Cardiac muscle cell (in vitro differentiated cells and primary cell): Measurements from ENCODE around the gene CBARP. TPM values are rescaled to one million over a fixed set of nuclear protein-coding genes. Genes with fewer than 3 reads are reported as not detected.
"Not testable (repeated sequence)": the region's sequence is repeated elsewhere in the genome, so short reads cannot be mapped to it uniquely, and the experiment has no call there.

Experiments used
- DNase-seq, 2 donors: peaks; one replicate each; pipeline versions ENCODE4 v3.0.0 to v3.0.0-alpha.2; 2010 to 2017; ENCODE audit warnings: low read depth in 1 of 2, low spot score in 1 of 2
- H3K27ac ChIP-seq: fragments of 200-600 bp; sonication (generic); 2 replicates; pipeline ENCODE4 v1.5.1; 2016
- H3K27me3 ChIP-seq: fragments of 200-600 bp; sonication (generic); 2 replicates; pipeline ENCODE4 v1.6.0; 2016; ENCODE audit warnings: control low read depth
- H3K36me3 ChIP-seq: fragments of 200-600 bp; sonication (generic); 2 replicates; pipeline ENCODE4 v1.5.1; 2016; ENCODE audit warnings: control low read depth
- H3K4me1 ChIP-seq: fragments of 200-600 bp; sonication (generic); 2 replicates; pipeline ENCODE4 v1.8.1; 2017; ENCODE audit warnings: low read depth, mild to moderate bottlenecking, mixed run types
- H3K4me3 ChIP-seq: fragments of 200-600 bp; sonication (generic); 2 replicates; pipeline ENCODE4 v1.5.1; 2016; ENCODE audit warnings: mild to moderate bottlenecking
- H3K9me3 ChIP-seq: fragments of 200-600 bp; sonication (generic); 2 replicates; pipeline ENCODE4 v1.5.1; 2017; ENCODE audit warnings: low read depth, mild to moderate bottlenecking, control low read depth
- CTCF ChIP-seq: IDR thresholded peaks from 2 replicates; pipeline ENCODE4 v1.5.1; 2012; ENCODE audit warnings: low read depth, mild to moderate bottlenecking, low read length
- polyA plus RNA-seq: library from polyadenylated mRNA; unstranded; fragments of >200 nt; fragmentation: Nextera tagmentation; extraction: Ambion mirVana; gene quantifications from 2 replicates; pipeline ENCODE4 v1.2.1, GENCODE V29; 2016
- total RNA-seq: library from RNA; depleted of rRNA; stranded (reverse); fragments of >200 nt; gene quantifications from 2 replicates; pipeline ENCODE4 v1.2.3, GENCODE V29; 2016

The CBARP gene
- total and polyA plus RNA-seq, 2 experiments from 2014 or later, result 22.1 to 29.1 TPM

- TF ChIP-seq CTCF, result no peak
- Histone ChIP-seq H3K4me3 (no peak overlapping the region), H3K4me1 (peaks cover 40% of the 10 kb centered on the region), H3K27ac (no peak overlapping the region), H3K27me3 (no peaks in the 10 kb centered on the region), H3K9me3 (no peaks in the 10 kb centered on the region), H3K36me3 (no peaks in the 10 kb centered on the region)
- peak in 1 of 2 donors; percentile 25 for DNase-seq
Observed at GRCh38 chr19:1211494-1212234, 26.1 kb downstream of the CBARP start.

GRCh38 chr19:1210227-1210538 is 27.6 kb downstream of the CBARP start:
- H3K9me3 ChIP-seq, result no peaks in the 10 kb centered on the region
- peak overlapping the region; percentile 26 for H3K27ac ChIP-seq
- no peak for TF ChIP-seq CTCF
- no peaks in the 10 kb centered on the region for H3K27me3 ChIP-seq
- H3K36me3 ChIP-seq, result no peaks in the 10 kb centered on the region
- DNase-seq, result no peak
- H3K4me1 ChIP-seq, result peaks cover 37% of the 10 kb centered on the region
- no peak overlapping the region for H3K4me3 ChIP-seq

- not testable (repeated sequence) for DNase-seq, H3K27me3 ChIP-seq, H3K9me3 ChIP-seq, H3K4me3 ChIP-seq, H3K36me3 ChIP-seq
- Histone ChIP-seq H3K4me1 (peaks cover 23% of the 10 kb centered on the region), H3K27ac (peak overlapping the region; percentile 87)
Observed at GRCh38 chr19:1208830-1209229, 29.0 kb downstream of the CBARP start.

- peaks cover 17% of the 10 kb centered on the region for H3K4me1 ChIP-seq
- peak in 1 of 2 donors; percentile 24 for DNase-seq
- no peaks in the 10 kb centered on the region for H3K36me3 ChIP-seq
- H3K9me3 ChIP-seq, result no peaks in the 10 kb centered on the region
- peak overlapping the region; percentile 88 for H3K4me3 ChIP-seq
- H3K27me3 ChIP-seq, result no peaks in the 10 kb centered on the region
- no peak for TF ChIP-seq CTCF
- H3K27ac ChIP-seq, result peak overlapping the region; percentile 87
Observed at GRCh38 chr19:1206864-1207450, 30.8 kb downstream of the CBARP start.

- no peaks in the 10 kb centered on the region for H3K27me3 ChIP-seq
- H3K36me3 ChIP-seq, result no peaks in the 10 kb centered on the region
- peak overlapping the region; percentile 87 for H3K27ac ChIP-seq
- no peak for TF ChIP-seq CTCF
- no peaks in the 10 kb centered on the region for H3K9me3 ChIP-seq
- peak overlapping the region; percentile 88 for H3K4me3 ChIP-seq
- peaks cover 17% of the 10 kb centered on the region for H3K4me1 ChIP-seq
- peak in 1 of 2 donors; percentile 35 for DNase-seq
Observed at GRCh38 chr19:1206150-1206863, 31.5 kb downstream of the CBARP start.
